Vagina (tissue), 2 donors: ENCODE results near the gene FGGY. TPM values are rescaled to one million over a fixed set of nuclear protein-coding genes. Genes with fewer than 3 reads are reported as not detected.

Source experiments
- DNase-seq, 2 donors: peaks; one replicate each; pipeline ENCODE4 v3.0.0-alpha.2; 2017; ENCODE audit errors: extremely low spot score in 2 of 2
- H3K27ac ChIP-seq: fragments of 200-600 bp; sonication (generic); one replicate; pipeline ENCODE4 v1.5.1; 2019
- H3K27me3 ChIP-seq: fragments of 200-600 bp; sonication (generic); one replicate; pipeline ENCODE4 v1.5.1; 2019
- H3K36me3 ChIP-seq, 2 donors: fragments of 200-600 bp; sonication (generic); one replicate each; pipeline ENCODE4 v1.5.1; 2017 to 2019
- H3K4me1 ChIP-seq: fragments of 200-600 bp; sonication (generic); one replicate; pipeline ENCODE4 v1.5.1; 2019
- H3K4me3 ChIP-seq, 2 donors: fragments of 200-600 bp; sonication (generic); 1 replicate in 1 of 2; 2 replicates in 1 of 2; pipeline ENCODE4 v1.5.1; 2016 to 2019
- H3K9me3 ChIP-seq: fragments of 200-600 bp; sonication (generic); one replicate; pipeline ENCODE4 v1.5.1; 2019
- POLR2A ChIP-seq, 2 donors: fragments of 450-650 bp; IDR thresholded peaks; one replicate each; pipeline ENCODE4 v1.6.1; 2017; ENCODE audit warnings: antibody characterized with exemption in 2 of 2, mild to moderate bottlenecking in 2 of 2, moderate library complexity in 2 of 2
- POLR2AphosphoS5 ChIP-seq, 2 donors: sonication (generic); formaldehyde crosslinking; IDR thresholded peaks; one replicate each; pipeline ENCODE4 v1.9.0; 2017; ENCODE audit warnings: antibody characterized with exemption in 2 of 2, mild to moderate bottlenecking in 2 of 2, low read depth in 1 of 2; ENCODE audit not compliant: insufficient read depth in 1 of 2
- intact Hi-C: fragments of 100-400 bp; cut with DNase I; formaldehyde crosslinking; loops from one replicate; pipeline ENCODE4 v1.15.1; 2023
- total RNA-seq: library from RNA; depleted of rRNA; stranded (reverse); fragments of >200 nt; gene quantifications from one replicate; pipeline ENCODE4 v1.2.3, GENCODE V29; 2016
- TF ChIP-seq, protein P1 (sequence below), 3 experiments: fragments of 450-650 bp in 2 of 3; fragments of 200-600 bp in 1 of 3; sonication (generic) in 1 of 3; IDR thresholded peaks; one replicate each; pipeline ENCODE4 v1.5.1; 2017 to 2019; ENCODE audit warnings: antibody characterized with exemption in 3 of 3, mild to moderate bottlenecking in 2 of 3, moderate library complexity in 2 of 3

The FGGY gene
- total RNA-seq, 1 donor from 2014 or later = 11.8 TPM

DNA sequence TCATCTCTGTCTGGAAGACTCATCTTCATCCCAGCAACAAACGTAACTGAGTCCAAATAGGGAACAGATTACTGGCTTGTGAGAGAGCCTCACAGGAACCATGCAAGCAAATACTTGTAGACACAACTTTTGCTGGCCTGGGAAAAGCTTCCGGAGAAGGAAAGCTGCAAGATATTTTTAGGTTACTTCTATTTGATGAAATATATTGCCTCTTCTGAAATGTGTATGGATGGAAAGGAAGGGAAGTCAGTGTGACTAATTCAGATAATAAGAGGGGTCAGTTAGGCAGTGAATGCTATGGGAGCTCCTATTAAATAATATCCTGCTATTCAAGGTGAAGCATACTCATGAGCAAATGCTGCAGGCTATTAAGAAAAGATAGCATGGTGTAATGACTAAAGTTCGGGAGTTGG lies 20.4 kb upstream of the FGGY start:
- Histone ChIP-seq H3K36me3 (no peaks in the 10 kb centered on the region), H3K9me3 (no peaks in the 10 kb centered on the region), H3K27me3 (no peaks in the 10 kb centered on the region), H3K4me3 (no peak overlapping the region), H3K27ac (no peak overlapping the region), H3K4me1 (peaks cover 7% of the 10 kb centered on the region)
- TF ChIP-seq POLR2A (IDR thresholded peaks at IDR 0.05) = no peak
- no peak for DNase-seq
- intact Hi-C loops = no loop called here

DNA sequence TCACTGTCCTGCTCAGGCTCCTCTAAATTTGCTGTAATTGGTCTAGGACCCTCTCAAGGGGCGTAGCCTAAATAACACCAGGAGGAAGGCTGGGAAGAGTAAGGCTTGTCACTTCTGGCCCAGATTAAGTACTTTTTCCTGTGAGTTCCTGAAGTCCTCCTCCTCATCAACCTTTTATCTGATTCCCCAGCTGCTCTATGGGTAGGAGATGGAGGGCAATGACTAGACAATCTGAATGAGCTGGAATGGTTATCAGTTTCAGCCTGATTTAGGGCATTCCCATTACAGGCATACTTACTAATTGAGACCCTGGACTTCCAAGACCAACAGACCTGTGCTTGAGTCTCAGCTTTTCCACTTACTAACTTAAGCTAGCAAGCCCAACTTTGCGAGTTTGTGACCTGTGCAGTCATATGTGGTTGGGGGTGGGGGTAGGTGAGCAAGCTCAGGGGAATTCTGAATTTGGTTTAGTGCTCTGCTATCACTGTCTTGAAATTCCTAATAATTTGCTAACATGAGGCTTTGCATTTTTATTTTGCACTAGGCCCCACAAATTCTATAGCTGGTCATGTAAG lies 18.0 kb upstream of the FGGY start:
- no peak for DNase-seq
- H3K9me3 ChIP-seq = no peaks in the 10 kb centered on the region
- H3K27me3 ChIP-seq = no peaks in the 10 kb centered on the region
- H3K4me3 ChIP-seq = no peak overlapping the region
- H3K27ac ChIP-seq = no peak overlapping the region
- H3K36me3 ChIP-seq = no peaks in the 10 kb centered on the region
- H3K4me1 ChIP-seq = no peaks in the 10 kb centered on the region
- intact Hi-C loops = no loop called here
- TF ChIP-seq, protein P1, sequence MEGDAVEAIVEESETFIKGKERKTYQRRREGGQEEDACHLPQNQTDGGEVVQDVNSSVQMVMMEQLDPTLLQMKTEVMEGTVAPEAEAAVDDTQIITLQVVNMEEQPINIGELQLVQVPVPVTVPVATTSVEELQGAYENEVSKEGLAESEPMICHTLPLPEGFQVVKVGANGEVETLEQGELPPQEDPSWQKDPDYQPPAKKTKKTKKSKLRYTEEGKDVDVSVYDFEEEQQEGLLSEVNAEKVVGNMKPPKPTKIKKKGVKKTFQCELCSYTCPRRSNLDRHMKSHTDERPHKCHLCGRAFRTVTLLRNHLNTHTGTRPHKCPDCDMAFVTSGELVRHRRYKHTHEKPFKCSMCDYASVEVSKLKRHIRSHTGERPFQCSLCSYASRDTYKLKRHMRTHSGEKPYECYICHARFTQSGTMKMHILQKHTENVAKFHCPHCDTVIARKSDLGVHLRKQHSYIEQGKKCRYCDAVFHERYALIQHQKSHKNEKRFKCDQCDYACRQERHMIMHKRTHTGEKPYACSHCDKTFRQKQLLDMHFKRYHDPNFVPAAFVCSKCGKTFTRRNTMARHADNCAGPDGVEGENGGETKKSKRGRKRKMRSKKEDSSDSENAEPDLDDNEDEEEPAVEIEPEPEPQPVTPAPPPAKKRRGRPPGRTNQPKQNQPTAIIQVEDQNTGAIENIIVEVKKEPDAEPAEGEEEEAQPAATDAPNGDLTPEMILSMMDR (IDR thresholded peaks at IDR 0.05) = no peak
- TF ChIP-seq POLR2A (IDR thresholded peaks at IDR 0.05) (no peak), POLR2AphosphoS5 (IDR thresholded peaks at IDR 0.05; ENCODE audit: insufficient read depth in 1 of 2, low read depth in 1 of 2) (no peak)

DNA sequence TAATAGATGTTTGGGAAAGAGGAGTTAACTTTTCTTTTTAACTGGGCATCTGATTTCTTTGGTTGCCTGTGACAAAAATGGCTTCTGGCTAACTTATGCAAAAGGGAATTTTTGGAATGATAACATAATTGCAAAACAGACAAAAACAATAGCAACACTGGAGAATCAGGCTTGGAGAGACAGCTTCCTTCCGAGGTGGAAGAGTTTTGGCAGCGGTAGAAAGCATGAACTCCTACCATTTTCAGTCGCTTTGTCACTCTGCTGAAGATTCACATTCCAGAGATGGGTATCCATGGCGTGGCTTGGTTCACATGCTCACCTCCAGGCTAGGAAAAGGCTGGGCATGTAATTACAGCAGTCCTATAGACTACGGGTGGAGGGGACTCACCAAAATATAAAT lies 17.2 kb upstream of the FGGY start:
- intact Hi-C loops = no loop called here

DNA sequence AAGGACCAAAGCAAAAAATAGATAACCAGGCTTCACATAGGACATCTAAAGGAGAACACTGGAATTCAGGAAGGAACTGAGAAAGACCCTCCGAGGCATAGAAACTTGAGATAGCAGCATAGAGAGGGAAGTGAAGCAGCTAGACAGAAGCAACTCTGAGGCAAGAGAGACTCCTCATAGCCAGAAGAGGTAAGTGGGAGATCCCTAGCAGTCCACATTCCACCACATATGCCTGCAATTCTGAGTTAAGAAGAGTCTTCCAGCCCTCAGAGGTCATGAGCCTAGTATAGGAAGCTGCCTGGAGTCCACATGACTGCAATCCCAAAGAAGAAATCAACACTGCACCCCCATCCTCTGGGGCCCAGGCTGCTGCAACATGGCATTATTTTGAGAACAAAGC lies 13.9 kb upstream of the FGGY start:
- no peaks in the 10 kb centered on the region for H3K4me1 ChIP-seq
- no peak overlapping the region for H3K4me3 ChIP-seq
- TF ChIP-seq, protein P1 (IDR thresholded peaks at IDR 0.05) = no peak
- no peak for TF ChIP-seq POLR2A (IDR thresholded peaks at IDR 0.05)
- TF ChIP-seq POLR2AphosphoS5 (IDR thresholded peaks at IDR 0.05; ENCODE audit: insufficient read depth in 1 of 2, low read depth in 1 of 2) = no peak
- H3K36me3 ChIP-seq = no peaks in the 10 kb centered on the region
- no peaks in the 10 kb centered on the region for H3K9me3 ChIP-seq
- DNase-seq = no peak
- H3K27ac ChIP-seq = no peak overlapping the region
- intact Hi-C loops = no loop called here
- no peaks in the 10 kb centered on the region for H3K27me3 ChIP-seq

More for the DNA sequence above, 17.2 kb upstream of the FGGY start:
- DNase-seq = no peak
- Histone ChIP-seq H3K36me3 (no peaks in the 10 kb centered on the region), H3K27me3 (no peaks in the 10 kb centered on the region), H3K4me3 (no peak overlapping the region), H3K27ac (no peak overlapping the region), H3K9me3 (no peaks in the 10 kb centered on the region), H3K4me1 (no peaks in the 10 kb centered on the region)
- TF ChIP-seq, protein P1 (IDR thresholded peaks at IDR 0.05) = no peak
- TF ChIP-seq POLR2A (IDR thresholded peaks at IDR 0.05) (no peak), POLR2AphosphoS5 (IDR thresholded peaks at IDR 0.05; ENCODE audit: insufficient read depth in 1 of 2, low read depth in 1 of 2) (no peak)

DNA sequence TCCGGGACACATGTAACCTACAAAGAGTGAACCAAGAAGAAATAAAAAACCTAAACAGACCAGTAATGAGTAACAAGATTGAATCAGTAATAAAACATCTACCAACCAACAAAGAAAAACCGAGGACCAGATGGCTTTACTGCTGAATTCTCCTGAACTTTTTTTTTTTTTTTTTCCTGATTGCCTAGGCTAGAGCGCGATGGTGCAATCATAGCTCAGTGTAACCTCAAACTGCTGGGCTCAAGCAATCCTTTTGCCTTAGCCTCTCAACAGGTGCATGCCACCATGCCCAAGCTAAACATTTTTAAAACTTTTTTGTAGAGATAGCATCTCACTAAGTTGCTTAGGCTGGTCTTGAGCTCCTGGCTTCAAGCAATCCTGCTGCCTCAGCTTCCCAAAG lies 11.2 kb upstream of the FGGY start:
- TF ChIP-seq, protein P1 (IDR thresholded peaks at IDR 0.05) = no peak
- TF ChIP-seq POLR2AphosphoS5 (IDR thresholded peaks at IDR 0.05; ENCODE audit: insufficient read depth in 1 of 2, low read depth in 1 of 2) = no peak
- TF ChIP-seq POLR2A (IDR thresholded peaks at IDR 0.05) = no peak
- intact Hi-C loops = no loop called here
- no peak for DNase-seq
- Histone ChIP-seq H3K4me3 (no peak overlapping the region), H3K27ac (no peak overlapping the region), H3K36me3 (no peaks in the 10 kb centered on the region), H3K4me1 (no peaks in the 10 kb centered on the region), H3K9me3 (no peaks in the 10 kb centered on the region), H3K27me3 (no peaks in the 10 kb centered on the region)
